Suprapubic skin (tissue), 4 donors: ENCODE measurements around the gene THSD7B. TPM values are rescaled to one million over a fixed set of nuclear protein-coding genes. Genes with fewer than 3 reads are reported as not detected.

Source experiments
- DNase-seq, 2 donors: peaks; one replicate each; pipeline ENCODE4 v3.0.0-alpha.2; 2019; ENCODE audit warnings: low spot score in 2 of 2
- H3K27ac ChIP-seq: fragments of 200-600 bp; sonication (generic); one replicate; pipeline ENCODE4 v1.5.1; 2019
- H3K27me3 ChIP-seq: fragments of 200-600 bp; sonication (generic); one replicate; pipeline ENCODE4 v1.5.1; 2019
- H3K36me3 ChIP-seq: fragments of 200-600 bp; sonication (generic); one replicate; pipeline ENCODE4 v1.5.1; 2019
- H3K4me1 ChIP-seq: fragments of 200-600 bp; sonication (generic); one replicate; pipeline ENCODE4 v1.5.1; 2019
- H3K4me3 ChIP-seq: fragments of 200-600 bp; sonication (generic); one replicate; pipeline ENCODE4 v1.5.1; 2019; ENCODE audit warnings: mild to moderate bottlenecking
- H3K9me3 ChIP-seq: fragments of 200-600 bp; sonication (generic); one replicate; pipeline ENCODE4 v1.5.1; 2019
- EP300 ChIP-seq: sonication (generic); formaldehyde crosslinking; IDR thresholded peaks from one replicate; pipeline ENCODE4 v1.6.1; 2017; ENCODE audit warnings: antibody characterized with exemption
- POLR2A ChIP-seq, 2 donors: fragments of 450-650 bp; IDR thresholded peaks; one replicate each; pipeline ENCODE4 v1.6.1; 2017; ENCODE audit warnings: antibody characterized with exemption in 2 of 2, mild to moderate bottlenecking in 2 of 2, moderate library complexity in 2 of 2
- POLR2AphosphoS5 ChIP-seq, 3 donors: sonication (generic); formaldehyde crosslinking; IDR thresholded peaks; one replicate each; pipeline ENCODE4 v1.6.1; 2017; ENCODE audit warnings: antibody characterized with exemption in 3 of 3
- WGBS: methylation state at CpG from one replicate; pipeline ENCODE4 v1.1.5; 2018; 5-methylcytosine and 5-hydroxymethylcytosine counted together
- total RNA-seq, 4 donors: library from RNA; depleted of rRNA; stranded (reverse); fragments of >200 nt; gene quantifications; one replicate each; pipeline ENCODE4 v1.1.0, GENCODE V29; 2016
- TF ChIP-seq, protein P1 (sequence below), 2 donors: fragments of 200-600 bp in 1 of 2; fragments of 450-650 bp in 1 of 2; sonication (generic) in 1 of 2; IDR thresholded peaks; one replicate each; pipeline ENCODE4 v1.5.1; 2016 to 2019; ENCODE audit warnings: antibody characterized with exemption in 2 of 2, mild to moderate bottlenecking in 1 of 2, moderate library complexity in 1 of 2

THSD7B gene
- total RNA-seq, 4 donors from 2014 or later, result 0.18 to 1.1 (median 0.34) TPM; not detected in 1

DNA sequence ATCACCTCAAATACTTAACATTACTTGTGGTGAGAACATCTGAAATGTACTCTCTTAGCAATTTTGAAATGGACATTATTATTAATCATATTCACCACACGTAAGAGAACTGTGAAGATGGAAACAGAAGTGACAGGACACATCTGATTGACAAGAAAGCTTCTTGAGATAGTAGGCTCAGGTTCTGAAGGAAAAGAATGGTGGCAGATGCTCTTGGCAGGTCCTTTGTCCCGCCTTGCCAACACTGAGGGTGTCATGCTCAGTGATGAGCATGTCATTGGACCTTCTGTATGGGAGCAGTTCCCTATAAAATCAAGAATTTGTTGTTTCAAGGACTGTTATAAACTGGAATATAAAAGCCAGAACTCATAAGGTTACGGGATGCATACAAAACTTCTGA lies 428.1 kb downstream of the THSD7B start:
- no peaks in the 10 kb centered on the region for H3K36me3 ChIP-seq
- no peak overlapping the region for H3K4me3 ChIP-seq
- DNase-seq, result no peak
- TF ChIP-seq, protein P1, sequence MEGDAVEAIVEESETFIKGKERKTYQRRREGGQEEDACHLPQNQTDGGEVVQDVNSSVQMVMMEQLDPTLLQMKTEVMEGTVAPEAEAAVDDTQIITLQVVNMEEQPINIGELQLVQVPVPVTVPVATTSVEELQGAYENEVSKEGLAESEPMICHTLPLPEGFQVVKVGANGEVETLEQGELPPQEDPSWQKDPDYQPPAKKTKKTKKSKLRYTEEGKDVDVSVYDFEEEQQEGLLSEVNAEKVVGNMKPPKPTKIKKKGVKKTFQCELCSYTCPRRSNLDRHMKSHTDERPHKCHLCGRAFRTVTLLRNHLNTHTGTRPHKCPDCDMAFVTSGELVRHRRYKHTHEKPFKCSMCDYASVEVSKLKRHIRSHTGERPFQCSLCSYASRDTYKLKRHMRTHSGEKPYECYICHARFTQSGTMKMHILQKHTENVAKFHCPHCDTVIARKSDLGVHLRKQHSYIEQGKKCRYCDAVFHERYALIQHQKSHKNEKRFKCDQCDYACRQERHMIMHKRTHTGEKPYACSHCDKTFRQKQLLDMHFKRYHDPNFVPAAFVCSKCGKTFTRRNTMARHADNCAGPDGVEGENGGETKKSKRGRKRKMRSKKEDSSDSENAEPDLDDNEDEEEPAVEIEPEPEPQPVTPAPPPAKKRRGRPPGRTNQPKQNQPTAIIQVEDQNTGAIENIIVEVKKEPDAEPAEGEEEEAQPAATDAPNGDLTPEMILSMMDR (IDR thresholded peaks at IDR 0.05), result no peak
- TF ChIP-seq POLR2A (IDR thresholded peaks at IDR 0.05) (no peak), POLR2AphosphoS5 (IDR thresholded peaks at IDR 0.05) (no peak), EP300 (no peak)
- H3K27me3 ChIP-seq, result no peaks in the 10 kb centered on the region
- no peaks in the 10 kb centered on the region for H3K4me1 ChIP-seq
- 91% methylated on average over 3 of the region's 3 CpGs for whole genome bisulfite sequencing
- H3K27ac ChIP-seq, result no peak overlapping the region
- no peaks in the 10 kb centered on the region for H3K9me3 ChIP-seq

GRCh38 chr2:137194111-137194510 lies 428.8 kb downstream of the THSD7B start:
- Histone ChIP-seq H3K27ac (no peak overlapping the region), H3K27me3 (no peaks in the 10 kb centered on the region), H3K4me3 (no peak overlapping the region), H3K4me1 (no peaks in the 10 kb centered on the region), H3K9me3 (no peaks in the 10 kb centered on the region), H3K36me3 (no peaks in the 10 kb centered on the region)
- no peak for DNase-seq
- WGBS, result 37% methylated on average over 1 of the region's 1 CpG
- no peak for TF ChIP-seq EP300
- TF ChIP-seq, protein P1 (IDR thresholded peaks at IDR 0.05), result no peak
- TF ChIP-seq POLR2A (IDR thresholded peaks at IDR 0.05), result no peak

GRCh38 chr2:137199751-137200150 lies 434.4 kb downstream of the THSD7B start:
- WGBS, result 59% methylated on average over 1 of the region's 1 CpG
- no peak overlapping the region for H3K4me3 ChIP-seq
- no peaks in the 10 kb centered on the region for H3K27me3 ChIP-seq
- TF ChIP-seq POLR2AphosphoS5 (IDR thresholded peaks at IDR 0.05), result no peak
- no peak for TF ChIP-seq EP300
- TF ChIP-seq, protein P1 (IDR thresholded peaks at IDR 0.05), result no peak
- no peak for TF ChIP-seq POLR2A (IDR thresholded peaks at IDR 0.05)
- no peak overlapping the region for H3K27ac ChIP-seq
- no peak for DNase-seq
- no peaks in the 10 kb centered on the region for H3K36me3 ChIP-seq
- no peaks in the 10 kb centered on the region for H3K4me1 ChIP-seq
- H3K9me3 ChIP-seq, result no peaks in the 10 kb centered on the region

DNA sequence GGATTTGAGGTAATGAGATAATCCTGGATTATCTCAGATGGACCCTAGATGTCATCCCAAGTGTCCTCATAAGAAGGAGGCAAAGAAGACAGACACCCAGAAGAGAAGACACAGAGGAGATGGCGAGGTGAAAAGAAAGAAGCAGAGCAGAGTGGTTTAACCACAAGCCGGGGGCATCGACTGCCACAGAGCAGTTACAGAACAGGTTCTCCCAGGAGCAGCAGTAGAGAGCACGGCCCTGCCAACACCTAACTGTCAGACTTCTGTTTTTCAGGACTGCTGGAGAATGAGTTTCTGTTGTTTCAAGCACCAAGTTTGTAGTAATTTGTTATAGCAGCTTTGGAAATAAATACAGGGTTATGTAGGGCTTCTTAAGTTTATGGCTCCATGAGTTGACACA lies 437.0 kb downstream of the THSD7B start:
- Histone ChIP-seq H3K36me3 (no peaks in the 10 kb centered on the region), H3K27ac (no peak overlapping the region), H3K4me1 (no peaks in the 10 kb centered on the region), H3K27me3 (no peaks in the 10 kb centered on the region), H3K9me3 (no peaks in the 10 kb centered on the region), H3K4me3 (no peak overlapping the region)
- DNase-seq, result no peak
- TF ChIP-seq, protein P1 (IDR thresholded peaks at IDR 0.05), result no peak
- TF ChIP-seq POLR2AphosphoS5 (IDR thresholded peaks at IDR 0.05) (no peak), POLR2A (IDR thresholded peaks at IDR 0.05) (no peak), EP300 (no peak)
- 30% methylated on average over 4 of the region's 4 CpGs for WGBS

GRCh38 chr2:137205324-137205723 lies 440.0 kb downstream of the THSD7B start:
- 82% methylated on average over 3 of the region's 3 CpGs for WGBS

More at GRCh38 chr2:137205324-137205723, 440.0 kb downstream of the THSD7B start:
- Histone ChIP-seq H3K4me1 (no peaks in the 10 kb centered on the region), H3K27me3 (no peaks in the 10 kb centered on the region), H3K36me3 (no peaks in the 10 kb centered on the region), H3K27ac (no peak overlapping the region), H3K9me3 (no peaks in the 10 kb centered on the region), H3K4me3 (no peak overlapping the region)
- no peak for DNase-seq
- TF ChIP-seq, protein P1 (IDR thresholded peaks at IDR 0.05), result no peak
- TF ChIP-seq POLR2A (IDR thresholded peaks at IDR 0.05) (no peak), EP300 (no peak), POLR2AphosphoS5 (IDR thresholded peaks at IDR 0.05) (no peak)
